ENCODE results near the gene CSNK1G2.

- TF ChIP-seq ZFP30 (CRISPR knock-in tag; IDR thresholded peaks at IDR 0.05) (no peak), ARNTL (CRISPR knock-in tag; IDR thresholded peaks at IDR 0.05; ENCODE audit: borderline replicate concordance, low read depth) (no peak), ZFP3 (CRISPR knock-in tag; IDR thresholded peaks at IDR 0.05) (no peak), ZNF8 (CRISPR knock-in tag; IDR thresholded peaks at IDR 0.05) (no peak), PATZ1 (CRISPR knock-in tag; IDR thresholded peaks at IDR 0.05; ENCODE audit: borderline replicate concordance) (no peak), ZNF565 (CRISPR knock-in tag; conservative IDR thresholded peaks at IDR 0.05; ENCODE audit: low read depth) (no peak), POU6F1 (CRISPR knock-in tag; IDR thresholded peaks at IDR 0.05; ENCODE audit: borderline replicate concordance, low read depth) (no peak), CREB5 (CRISPR knock-in tag; IDR thresholded peaks at IDR 0.05; ENCODE audit: low read depth) (no peak), ISL1 (CRISPR knock-in tag; IDR thresholded peaks at IDR 0.05) (no peak), RARB (CRISPR knock-in tag; IDR thresholded peaks at IDR 0.05) (no peak), ZC3H10 (CRISPR knock-in tag; IDR thresholded peaks at IDR 0.05) (no peak), BACH2 (CRISPR knock-in tag; IDR thresholded peaks at IDR 0.05; ENCODE audit: borderline replicate concordance) (no peak)
Measured at GRCh38 chr19:1921326-1921725, 19.6 kb upstream of the CSNK1G2 start.

Measured in SK-N-SH treated with all-trans-retinoic acid at 6 μM for 48 hours (cell line).